Tibial nerve (tissue), 4 donors: ENCODE results near the gene SCUBE2.

Experiments
- EP300 ChIP-seq, 2 donors: sonication (generic); formaldehyde crosslinking; IDR thresholded peaks; one replicate each; pipeline ENCODE4 v1.6.1; 2017; ENCODE audit warnings: antibody characterized with exemption in 2 of 2, mild to moderate bottlenecking in 1 of 2
- POLR2A ChIP-seq, 2 donors: fragments of 450-650 bp; IDR thresholded peaks; one replicate each; pipeline ENCODE4 v1.6.1; 2017; ENCODE audit warnings: antibody characterized with exemption in 2 of 2, mild to moderate bottlenecking in 2 of 2, moderate library complexity in 2 of 2
- TF ChIP-seq, protein P1 (sequence below), 5 experiments: fragments of 200-600 bp in 3 of 5; fragments of 450-650 bp in 2 of 5; sonication (generic) in 3 of 5; IDR thresholded peaks; one replicate each; pipeline ENCODE4 v1.5.1; 2016 to 2019; ENCODE audit warnings: antibody characterized with exemption in 5 of 5, mild to moderate bottlenecking in 3 of 5, moderate library complexity in 2 of 5

GRCh38 chr11:9069862-9070470 is 21.4 kb downstream of the SCUBE2 start:
- TF ChIP-seq, protein P1, sequence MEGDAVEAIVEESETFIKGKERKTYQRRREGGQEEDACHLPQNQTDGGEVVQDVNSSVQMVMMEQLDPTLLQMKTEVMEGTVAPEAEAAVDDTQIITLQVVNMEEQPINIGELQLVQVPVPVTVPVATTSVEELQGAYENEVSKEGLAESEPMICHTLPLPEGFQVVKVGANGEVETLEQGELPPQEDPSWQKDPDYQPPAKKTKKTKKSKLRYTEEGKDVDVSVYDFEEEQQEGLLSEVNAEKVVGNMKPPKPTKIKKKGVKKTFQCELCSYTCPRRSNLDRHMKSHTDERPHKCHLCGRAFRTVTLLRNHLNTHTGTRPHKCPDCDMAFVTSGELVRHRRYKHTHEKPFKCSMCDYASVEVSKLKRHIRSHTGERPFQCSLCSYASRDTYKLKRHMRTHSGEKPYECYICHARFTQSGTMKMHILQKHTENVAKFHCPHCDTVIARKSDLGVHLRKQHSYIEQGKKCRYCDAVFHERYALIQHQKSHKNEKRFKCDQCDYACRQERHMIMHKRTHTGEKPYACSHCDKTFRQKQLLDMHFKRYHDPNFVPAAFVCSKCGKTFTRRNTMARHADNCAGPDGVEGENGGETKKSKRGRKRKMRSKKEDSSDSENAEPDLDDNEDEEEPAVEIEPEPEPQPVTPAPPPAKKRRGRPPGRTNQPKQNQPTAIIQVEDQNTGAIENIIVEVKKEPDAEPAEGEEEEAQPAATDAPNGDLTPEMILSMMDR (IDR thresholded peaks at IDR 0.05) = no peak
- TF ChIP-seq POLR2A (IDR thresholded peaks at IDR 0.05) = no peak
- TF ChIP-seq EP300 (IDR thresholded peaks at IDR 0.05) = no peak
